Measurements from ENCODE around the gene NCOA3.

GRCh38 chr20:47559141-47559540 is 57.5 kb downstream of the NCOA3 start:
- TF ChIP-seq NANOG (IDR thresholded peaks at IDR 0.05; ENCODE audit: borderline replicate concordance) (no peak), POLR2AphosphoS5 (IDR thresholded peaks at IDR 0.05; ENCODE audit: low read depth) (no peak), EZH2 (IDR thresholded peaks at IDR 0.05; ENCODE audit: low read depth, unreplicated experiment) (no peak), CTCF (conservative IDR thresholded peaks at IDR 0.05; ENCODE audit: low read depth in 2 of 2) (no peak)

Data from GM23338 (cell line).